ENCODE measurements around the gene DNAJB5. TPM values are rescaled to one million over a fixed set of nuclear protein-coding genes. Genes with fewer than 3 reads are reported as not detected.
A peak's percentile ranks its signal among the peaks of the same experiment; 100 is the strongest.

DNAJB5 gene
- total RNA-seq, 1 experiment from 2014 or later: 13.0 TPM

GRCh38 chr9:34958411-34958982 is 31.0 kb upstream of the DNAJB5 start:
- H3K36me3 ChIP-seq (ENCODE audit: insufficient read depth, low read length, poor library complexity, severe bottlenecking): no peaks in the 10 kb centered on the region
- no peak for TF ChIP-seq EZH2 (IDR thresholded peaks at IDR 0.05; ENCODE audit: borderline replicate concordance, low read depth, low read length, poor library complexity, severe bottlenecking)
- TF ChIP-seq, protein P1, sequence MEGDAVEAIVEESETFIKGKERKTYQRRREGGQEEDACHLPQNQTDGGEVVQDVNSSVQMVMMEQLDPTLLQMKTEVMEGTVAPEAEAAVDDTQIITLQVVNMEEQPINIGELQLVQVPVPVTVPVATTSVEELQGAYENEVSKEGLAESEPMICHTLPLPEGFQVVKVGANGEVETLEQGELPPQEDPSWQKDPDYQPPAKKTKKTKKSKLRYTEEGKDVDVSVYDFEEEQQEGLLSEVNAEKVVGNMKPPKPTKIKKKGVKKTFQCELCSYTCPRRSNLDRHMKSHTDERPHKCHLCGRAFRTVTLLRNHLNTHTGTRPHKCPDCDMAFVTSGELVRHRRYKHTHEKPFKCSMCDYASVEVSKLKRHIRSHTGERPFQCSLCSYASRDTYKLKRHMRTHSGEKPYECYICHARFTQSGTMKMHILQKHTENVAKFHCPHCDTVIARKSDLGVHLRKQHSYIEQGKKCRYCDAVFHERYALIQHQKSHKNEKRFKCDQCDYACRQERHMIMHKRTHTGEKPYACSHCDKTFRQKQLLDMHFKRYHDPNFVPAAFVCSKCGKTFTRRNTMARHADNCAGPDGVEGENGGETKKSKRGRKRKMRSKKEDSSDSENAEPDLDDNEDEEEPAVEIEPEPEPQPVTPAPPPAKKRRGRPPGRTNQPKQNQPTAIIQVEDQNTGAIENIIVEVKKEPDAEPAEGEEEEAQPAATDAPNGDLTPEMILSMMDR (conservative IDR thresholded peaks at IDR 0.05; ENCODE audit: low read depth, low read length): no peak
- no TSS peak for BruUV-seq (replicated peaks)
- intact Hi-C loops (cut with micrococcal nuclease; ENCODE audit: unreplicated experiment): no loop called here
- ChIA-PET POLR2A (ENCODE audit: low non-redundant PET) (no interaction called here), CTCF (no interaction called here)
- H3K4me1 ChIP-seq (ENCODE audit: insufficient read depth, low read length, poor library complexity, severe bottlenecking): no peaks in the 10 kb centered on the region
- no peaks in the 10 kb centered on the region for H3K9me3 ChIP-seq (ENCODE audit: low read depth, low read length, poor library complexity, severe bottlenecking)
- H3K27ac ChIP-seq (ENCODE audit: low read depth, low read length, poor library complexity, severe bottlenecking): no peak overlapping the region
- H3K4me3 ChIP-seq (ENCODE audit: low read depth, low read length, poor library complexity, severe bottlenecking): peak overlapping the region; percentile 43
- H3K27me3 ChIP-seq (replicated peaks; ENCODE audit: insufficient read depth, low read depth, low read length, poor library complexity): peaks cover 61% of the 10 kb centered on the region
- DNase-seq (ENCODE audit: low spot score): no peak

GRCh38 chr9:34959461-34959860 is 30.1 kb upstream of the DNAJB5 start:
- H3K27me3 ChIP-seq (replicated peaks; ENCODE audit: insufficient read depth, low read depth, low read length, poor library complexity): peaks cover 65% of the 10 kb centered on the region
- POLR2A ChIA-PET (ENCODE audit: low non-redundant PET): no interaction called here
- intact Hi-C loops (cut with micrococcal nuclease; ENCODE audit: unreplicated experiment): no loop called here
- H3K27ac ChIP-seq (ENCODE audit: low read depth, low read length, poor library complexity, severe bottlenecking): no peak overlapping the region
- no peak for DNase-seq (ENCODE audit: low spot score)
- no peak for TF ChIP-seq EZH2 (IDR thresholded peaks at IDR 0.05; ENCODE audit: borderline replicate concordance, low read depth, low read length, poor library complexity, severe bottlenecking)
- TF ChIP-seq, protein P1 (conservative IDR thresholded peaks at IDR 0.05; ENCODE audit: low read depth, low read length): no peak
- no TSS peak for BruUV-seq (replicated peaks)
- no peaks in the 10 kb centered on the region for H3K4me1 ChIP-seq (ENCODE audit: insufficient read depth, low read length, poor library complexity, severe bottlenecking)
- CTCF ChIA-PET: no interaction called here
- no peaks in the 10 kb centered on the region for H3K36me3 ChIP-seq (ENCODE audit: insufficient read depth, low read length, poor library complexity, severe bottlenecking)
- H3K9me3 ChIP-seq (ENCODE audit: low read depth, low read length, poor library complexity, severe bottlenecking): no peaks in the 10 kb centered on the region
- no peak overlapping the region for H3K4me3 ChIP-seq (ENCODE audit: low read depth, low read length, poor library complexity, severe bottlenecking)

DNA sequence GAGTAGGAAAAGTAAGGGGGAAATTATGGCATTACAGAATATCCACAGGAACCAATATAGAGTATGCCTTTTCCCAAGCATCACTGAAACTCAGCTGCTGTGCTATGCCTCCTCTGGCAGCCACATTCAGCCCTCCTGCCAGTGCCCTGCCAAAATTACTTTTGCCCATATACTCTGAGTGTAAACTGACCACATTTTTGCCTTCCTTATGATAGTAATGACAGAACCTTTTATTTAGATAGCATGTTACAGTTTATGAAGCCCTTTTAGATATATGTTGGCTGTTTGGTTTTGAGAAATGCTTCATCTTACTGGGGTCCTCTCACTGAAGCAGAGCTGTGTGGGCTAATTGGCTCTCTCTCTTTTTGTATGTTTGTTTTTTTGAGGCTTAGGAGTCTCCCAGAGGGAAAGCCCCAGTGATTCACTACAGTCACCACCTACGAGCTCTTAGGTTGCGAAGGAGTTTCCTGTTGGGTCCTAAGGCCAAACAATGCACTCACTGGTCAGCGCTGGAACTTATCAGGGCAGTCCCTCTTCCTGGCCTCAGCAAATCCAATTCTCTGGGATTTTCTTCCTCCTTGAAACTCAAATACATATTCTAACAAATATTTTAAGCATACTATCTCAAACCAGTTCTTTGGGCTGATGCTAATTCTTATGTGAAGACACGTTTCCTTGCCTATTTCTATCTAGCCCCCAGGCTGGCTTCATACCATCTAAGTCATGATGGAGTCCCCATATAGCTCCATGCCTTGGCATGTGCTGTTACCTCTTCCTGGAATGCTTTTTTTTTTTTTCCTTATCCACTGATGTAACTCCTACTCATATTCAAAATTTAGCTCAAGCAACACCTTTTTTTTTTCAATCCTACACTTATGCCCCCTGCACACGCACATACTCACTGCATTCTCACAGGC is 27.7 kb upstream of the DNAJB5 start:
- H3K4me3 ChIP-seq (ENCODE audit: low read depth, low read length, poor library complexity, severe bottlenecking): no peak overlapping the region
- no peak for TF ChIP-seq EZH2 (IDR thresholded peaks at IDR 0.05; ENCODE audit: borderline replicate concordance, low read depth, low read length, poor library complexity, severe bottlenecking)
- TF ChIP-seq, protein P1 (conservative IDR thresholded peaks at IDR 0.05; ENCODE audit: low read depth, low read length): no peak
- no peaks in the 10 kb centered on the region for H3K36me3 ChIP-seq (ENCODE audit: insufficient read depth, low read length, poor library complexity, severe bottlenecking)
- H3K4me1 ChIP-seq (ENCODE audit: insufficient read depth, low read length, poor library complexity, severe bottlenecking): no peaks in the 10 kb centered on the region
- H3K27ac ChIP-seq (ENCODE audit: low read depth, low read length, poor library complexity, severe bottlenecking): no peak overlapping the region
- CTCF ChIA-PET: interaction anchor here (0.7 kb wide), 1 partner anchor 22 kb away, joined by 3 read pairs; no protein-coding TSS in a partner anchor
- intact Hi-C loops (cut with micrococcal nuclease; ENCODE audit: unreplicated experiment): no loop called here
- peaks cover 66% of the 10 kb centered on the region for H3K27me3 ChIP-seq (replicated peaks; ENCODE audit: insufficient read depth, low read depth, low read length, poor library complexity)
- no peak for DNase-seq (ENCODE audit: low spot score)
- BruUV-seq (replicated peaks): no TSS peak
- H3K9me3 ChIP-seq (ENCODE audit: low read depth, low read length, poor library complexity, severe bottlenecking): no peaks in the 10 kb centered on the region
- POLR2A ChIA-PET (ENCODE audit: low non-redundant PET): no interaction called here
